ENCODE measurements around the gene TAF1B.

TAF1B gene

DNA sequence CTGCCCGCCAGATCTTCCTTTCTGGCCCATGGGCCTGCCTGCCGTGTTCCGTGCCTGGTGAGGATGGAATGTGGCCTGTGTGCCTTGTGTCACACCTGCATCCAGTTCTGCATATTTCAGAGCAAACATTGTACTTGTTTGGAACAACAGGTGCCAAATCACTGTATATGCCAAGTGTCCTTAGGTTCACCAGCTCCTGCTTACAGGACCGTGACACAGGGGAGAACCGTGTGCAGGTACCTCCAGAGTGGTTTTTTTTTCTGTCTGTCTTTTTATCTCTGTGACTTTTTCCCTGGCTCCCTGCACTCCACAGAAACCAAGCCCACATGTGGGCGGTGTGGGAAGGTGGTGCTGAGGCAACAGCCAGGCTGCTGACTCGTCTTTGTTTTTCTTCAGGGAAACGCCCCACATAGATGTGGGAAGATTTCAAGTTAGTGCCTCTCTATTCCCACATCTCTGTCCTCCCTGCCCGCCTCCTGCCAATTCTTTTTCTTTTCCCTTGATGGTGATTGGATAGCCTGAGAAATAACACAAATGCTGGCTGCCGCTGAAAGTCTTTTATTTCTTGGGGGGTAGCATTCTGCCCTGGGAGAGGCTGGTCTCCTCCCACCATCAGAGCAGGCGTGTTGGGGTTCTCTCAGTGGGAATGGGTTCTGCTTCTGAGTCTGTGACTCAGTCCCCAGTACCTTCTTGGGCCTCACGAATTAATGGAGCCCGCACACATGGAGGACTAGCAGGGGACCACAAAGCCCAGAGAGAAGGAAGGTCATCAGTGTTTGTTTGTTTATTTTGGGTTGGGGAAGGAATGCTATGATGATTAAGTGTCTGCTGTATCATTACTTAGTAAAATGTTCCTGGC lies 129.6 kb downstream of the TAF1B start:
- peak; percentile 47 for DNase-seq (ENCODE audit: low read depth)
- no peak overlapping the region for H3K4me3 ChIP-seq (replicated peaks; ENCODE audit: low read depth, low read length)
- TF ChIP-seq, protein P1, sequence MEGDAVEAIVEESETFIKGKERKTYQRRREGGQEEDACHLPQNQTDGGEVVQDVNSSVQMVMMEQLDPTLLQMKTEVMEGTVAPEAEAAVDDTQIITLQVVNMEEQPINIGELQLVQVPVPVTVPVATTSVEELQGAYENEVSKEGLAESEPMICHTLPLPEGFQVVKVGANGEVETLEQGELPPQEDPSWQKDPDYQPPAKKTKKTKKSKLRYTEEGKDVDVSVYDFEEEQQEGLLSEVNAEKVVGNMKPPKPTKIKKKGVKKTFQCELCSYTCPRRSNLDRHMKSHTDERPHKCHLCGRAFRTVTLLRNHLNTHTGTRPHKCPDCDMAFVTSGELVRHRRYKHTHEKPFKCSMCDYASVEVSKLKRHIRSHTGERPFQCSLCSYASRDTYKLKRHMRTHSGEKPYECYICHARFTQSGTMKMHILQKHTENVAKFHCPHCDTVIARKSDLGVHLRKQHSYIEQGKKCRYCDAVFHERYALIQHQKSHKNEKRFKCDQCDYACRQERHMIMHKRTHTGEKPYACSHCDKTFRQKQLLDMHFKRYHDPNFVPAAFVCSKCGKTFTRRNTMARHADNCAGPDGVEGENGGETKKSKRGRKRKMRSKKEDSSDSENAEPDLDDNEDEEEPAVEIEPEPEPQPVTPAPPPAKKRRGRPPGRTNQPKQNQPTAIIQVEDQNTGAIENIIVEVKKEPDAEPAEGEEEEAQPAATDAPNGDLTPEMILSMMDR (IDR thresholded peaks at IDR 0.05; ENCODE audit: low read length, missing control alignments): no peak

DNA sequence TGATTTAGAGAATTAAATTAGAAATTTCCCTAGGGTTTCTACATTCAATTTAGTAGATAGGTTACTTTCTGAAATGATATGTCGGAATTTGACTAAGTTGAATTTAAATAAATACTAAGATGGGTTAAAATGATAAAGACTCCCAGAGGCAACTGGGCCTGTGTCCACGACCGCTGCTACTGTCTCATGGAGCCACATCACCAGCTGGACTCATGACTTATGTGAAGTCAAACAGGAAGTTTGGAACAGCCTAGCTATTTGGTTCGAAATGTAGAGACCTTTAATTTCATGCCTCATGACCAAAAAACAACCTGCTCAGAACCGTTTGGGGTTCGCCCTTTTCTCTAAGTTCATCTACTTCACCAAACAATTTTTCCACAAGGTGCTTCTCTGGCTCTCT lies 130.4 kb downstream of the TAF1B start:
- H3K4me3 ChIP-seq (replicated peaks; ENCODE audit: low read depth, low read length): no peak overlapping the region
- no peak for DNase-seq (ENCODE audit: low read depth)
- TF ChIP-seq, protein P1 (IDR thresholded peaks at IDR 0.05; ENCODE audit: low read length, missing control alignments): no peak

DNA sequence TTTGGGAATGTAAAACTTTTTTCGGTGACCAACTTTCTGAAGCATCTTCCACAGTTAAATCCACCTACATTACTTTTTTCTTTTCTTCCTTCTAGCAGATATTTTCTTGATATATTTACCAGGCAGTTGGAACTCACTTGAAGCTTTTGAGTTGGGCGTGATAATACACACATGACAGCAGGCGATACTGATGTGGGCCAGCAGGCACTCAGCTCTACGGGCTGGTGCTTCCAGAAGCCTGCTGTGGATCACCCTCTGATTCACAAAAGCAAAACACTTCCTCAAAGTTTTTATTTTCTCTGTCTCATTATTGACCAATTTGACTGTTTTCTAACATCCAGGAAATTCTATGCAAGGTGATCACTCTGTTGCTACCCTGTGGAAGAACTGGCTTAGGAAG lies 131.1 kb downstream of the TAF1B start:
- TF ChIP-seq, protein P1 (IDR thresholded peaks at IDR 0.05; ENCODE audit: low read length, missing control alignments): no peak
- no peak overlapping the region for H3K4me3 ChIP-seq (replicated peaks; ENCODE audit: low read depth, low read length)
- no peak for DNase-seq (ENCODE audit: low read depth)

DNA sequence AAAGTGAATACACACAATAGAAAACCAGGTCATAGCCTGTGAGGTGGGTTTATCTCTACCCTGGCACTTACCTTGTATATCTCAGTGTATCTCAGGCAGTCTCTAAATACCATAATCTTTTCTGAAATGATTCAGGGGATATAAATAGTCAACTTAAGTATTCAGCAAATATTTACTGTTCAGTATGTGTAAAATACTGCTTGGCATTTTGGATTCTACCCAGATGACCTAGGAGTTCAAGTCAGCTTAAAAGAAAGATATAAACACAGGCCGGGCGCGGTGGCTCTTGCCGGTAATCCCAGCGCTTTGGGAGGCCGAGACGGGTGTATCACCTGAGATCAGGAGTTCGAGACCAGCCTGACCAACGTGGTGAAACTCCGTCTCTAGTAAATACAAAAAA lies 132.1 kb downstream of the TAF1B start:
- TF ChIP-seq, protein P1 (IDR thresholded peaks at IDR 0.05; ENCODE audit: low read length, missing control alignments): no peak
- H3K4me3 ChIP-seq (replicated peaks; ENCODE audit: low read depth, low read length): no peak overlapping the region
- no peak for DNase-seq (ENCODE audit: low read depth)

DNA sequence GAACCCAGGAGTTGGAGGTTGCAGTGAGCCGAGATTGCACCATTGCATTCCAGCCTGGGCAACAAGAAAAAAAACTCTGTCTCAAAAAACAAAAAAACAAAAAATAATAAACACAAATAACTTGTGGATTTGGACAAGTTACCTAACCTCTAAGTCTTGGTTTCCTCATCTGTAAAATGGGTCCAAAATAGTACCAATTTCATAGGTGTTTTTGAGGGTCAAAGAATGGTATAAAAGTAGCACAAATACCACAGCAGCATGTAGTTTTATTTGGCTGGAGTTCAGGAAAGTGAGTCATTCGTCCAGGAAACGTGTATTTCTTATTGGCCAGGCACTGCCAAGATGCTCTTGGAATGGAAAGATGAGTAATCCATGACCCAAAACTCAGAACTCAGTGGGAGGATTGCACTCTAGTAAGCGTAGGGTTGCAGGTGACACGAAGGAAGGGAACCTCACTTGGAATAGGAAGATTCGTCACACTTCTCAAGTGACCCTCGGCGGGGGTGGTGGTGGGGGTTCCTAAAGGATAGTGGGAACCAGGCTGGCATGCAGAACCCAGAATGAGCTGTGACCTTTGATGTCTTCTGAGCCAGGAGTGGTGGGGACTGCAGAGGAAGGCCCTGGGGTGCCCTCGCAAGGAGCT lies 132.7 kb downstream of the TAF1B start:
- TF ChIP-seq, protein P1 (IDR thresholded peaks at IDR 0.05; ENCODE audit: low read length, missing control alignments): no peak
- peak; percentile 97 for DNase-seq (ENCODE audit: low read depth)
- H3K4me3 ChIP-seq (replicated peaks; ENCODE audit: low read depth, low read length): no peak overlapping the region

DNA sequence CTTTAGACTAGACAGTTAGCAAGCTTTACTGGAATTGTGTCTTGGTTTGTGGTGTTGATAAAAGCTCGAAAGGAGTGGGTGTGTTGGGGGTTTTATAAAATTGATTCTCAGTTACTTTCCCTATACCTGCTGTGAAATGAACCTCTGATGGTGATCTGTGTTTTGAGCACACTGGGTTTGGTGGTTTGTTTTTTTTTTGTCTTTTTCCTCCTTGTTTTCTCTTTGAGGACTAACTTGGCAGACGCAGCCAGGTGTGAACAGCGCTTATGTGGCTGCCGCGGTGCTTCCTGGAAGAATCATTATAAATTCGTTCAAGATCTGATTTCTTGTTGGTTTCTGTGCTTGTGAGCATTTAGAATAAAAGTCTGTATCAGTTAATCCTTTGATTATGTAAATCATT lies 136.7 kb downstream of the TAF1B start:
- no peak overlapping the region for H3K4me3 ChIP-seq (replicated peaks; ENCODE audit: low read depth, low read length)
- TF ChIP-seq, protein P1 (IDR thresholded peaks at IDR 0.05; ENCODE audit: low read length, missing control alignments): no peak
- no peak for DNase-seq (ENCODE audit: low read depth)
